Progenitor cell of endocrine pancreas (in vitro differentiated cells): Measurements from ENCODE around the gene PICK1. TPM values are rescaled to one million over a fixed set of nuclear protein-coding genes. Genes with fewer than 3 reads are reported as not detected.
A peak's percentile ranks its signal among the peaks of the same experiment; 100 is the strongest.

Source experiments
- DNase-seq: peaks from one replicate; pipeline ENCODE4 v3.0.0; 2021; ENCODE audit warnings: low spot score; ENCODE audit not compliant: unreplicated experiment
- H3K27ac Mint-ChIP-seq: 2 replicates; pipeline ENCODE4 v1.8.0; 2021; ENCODE audit warnings: mild to moderate bottlenecking, moderate library complexity, mixed read lengths
- H3K27me3 Mint-ChIP-seq: 2 replicates; pipeline ENCODE4 v1.8.0; 2021; ENCODE audit warnings: mixed read lengths
- H3K36me3 Mint-ChIP-seq: 2 replicates; pipeline ENCODE4 v1.8.0; 2022; ENCODE audit warnings: mixed read lengths; ENCODE audit not compliant: insufficient read depth
- H3K4me1 Mint-ChIP-seq: 2 replicates; pipeline ENCODE4 v1.8.0; 2021; ENCODE audit warnings: low read depth, mixed read lengths
- H3K4me3 Mint-ChIP-seq: 2 replicates; pipeline ENCODE4 v1.8.0; 2021; ENCODE audit warnings: low read depth, mild to moderate bottlenecking, moderate library complexity, mixed read lengths
- H3K9me3 Mint-ChIP-seq: 2 replicates; pipeline ENCODE4 v1.8.0; 2021; ENCODE audit warnings: low read depth, mixed read lengths
- CTCF ChIP-seq: fragments of 200-600 bp; sonication (generic); IDR thresholded peaks from one replicate; pipeline ENCODE4 v1.5.0; 2021; ENCODE audit warnings: antibody characterized with exemption, mild to moderate bottlenecking; ENCODE audit not compliant: unreplicated experiment
- total RNA-seq: library from RNA; stranded (reverse); gene quantifications from 2 replicates; pipeline ENCODE4 v1.2.1, GENCODE V29; 2021

The PICK1 gene
- total RNA-seq, 1 donor from 2014 or later = 67.3 TPM

GRCh38 chr22:38087855-38088254 lies 30.7 kb downstream of the PICK1 start:
- Mint-ChIP-seq H3K27me3 (peaks cover 3% of the 10 kb centered on the region), H3K4me1 (peaks cover 8% of the 10 kb centered on the region), H3K36me3 (peaks cover 4% of the 10 kb centered on the region), H3K4me3 (no peak overlapping the region), H3K27ac (no peak overlapping the region), H3K9me3 (no peaks in the 10 kb centered on the region)
- DNase-seq = no peak
- TF ChIP-seq CTCF = no peak

- no peak overlapping the region for H3K27ac Mint-ChIP-seq
- no peaks in the 10 kb centered on the region for H3K9me3 Mint-ChIP-seq
- H3K27me3 Mint-ChIP-seq = peaks cover 3% of the 10 kb centered on the region
- TF ChIP-seq CTCF = no peak
- no peak for DNase-seq
- H3K4me3 Mint-ChIP-seq = no peak overlapping the region
- H3K36me3 Mint-ChIP-seq = peaks cover 9% of the 10 kb centered on the region
- H3K4me1 Mint-ChIP-seq = peaks cover 10% of the 10 kb centered on the region
Measured at GRCh38 chr22:38088629-38089473, 31.6 kb downstream of the PICK1 start.

GRCh38 chr22:38089474-38089851 lies 32.3 kb downstream of the PICK1 start:
- DNase-seq = no peak
- TF ChIP-seq CTCF = no peak
- no peaks in the 10 kb centered on the region for H3K9me3 Mint-ChIP-seq
- no peak overlapping the region for H3K4me3 Mint-ChIP-seq
- peaks cover 3% of the 10 kb centered on the region for H3K27me3 Mint-ChIP-seq
- peaks cover 10% of the 10 kb centered on the region for H3K36me3 Mint-ChIP-seq
- H3K27ac Mint-ChIP-seq = no peak overlapping the region
- H3K4me1 Mint-ChIP-seq = peaks cover 10% of the 10 kb centered on the region

GRCh38 chr22:38097058-38097457 lies 39.9 kb downstream of the PICK1 start:
- Mint-ChIP-seq H3K27me3 (peaks cover 13% of the 10 kb centered on the region), H3K9me3 (no peaks in the 10 kb centered on the region), H3K27ac (no peak overlapping the region), H3K4me3 (peak overlapping the region; percentile 42), H3K36me3 (peaks cover 6% of the 10 kb centered on the region), H3K4me1 (peaks cover 13% of the 10 kb centered on the region)
- DNase-seq = no peak
- TF ChIP-seq CTCF = no peak

GRCh38 chr22:38097557-38098409 lies 40.6 kb downstream of the PICK1 start:
- Mint-ChIP-seq H3K27ac (no peak overlapping the region), H3K36me3 (peaks cover 6% of the 10 kb centered on the region), H3K27me3 (peaks cover 13% of the 10 kb centered on the region), H3K9me3 (no peaks in the 10 kb centered on the region), H3K4me3 (peak overlapping the region; percentile 42), H3K4me1 (peaks cover 13% of the 10 kb centered on the region)
- TF ChIP-seq CTCF = peak; percentile 49
- no peak for DNase-seq
